Right lobe of liver (tissue), 6 donors: ENCODE measurements around the gene UGDH. TPM values are rescaled to one million over a fixed set of nuclear protein-coding genes. Genes with fewer than 3 reads are reported as not detected.

ENCODE experiments used
- ATAC-seq, 4 donors: fragments of 200-7000 bp; cut with Tn5 transposase; one replicate each; pipeline ENCODE4 v1.9.1; 2020; ENCODE audit warnings: mild to moderate bottlenecking in 4 of 4, moderate library complexity in 4 of 4
- DNase-seq, 3 donors: peaks; one replicate each; pipeline ENCODE4 v3.0.0-alpha.2; 2020
- H3K27ac ChIP-seq, 3 donors: fragments of 200-600 bp; one replicate each; pipeline ENCODE4 v1.8.0; 2022
- H3K27me3 ChIP-seq, 2 donors: fragments of 200-600 bp; one replicate each; pipeline ENCODE4 v1.8.0; 2022
- H3K36me3 ChIP-seq, 4 donors: fragments of 200-600 bp; sonication (generic) in 1 of 4; one replicate each; pipeline versions ENCODE4 v1.5.1 to v1.8.0; 2017 to 2022; ENCODE audit warnings: control low read depth in 1 of 4
- H3K4me1 ChIP-seq, 4 donors: fragments of 200-600 bp; sonication (generic) in 1 of 4; one replicate each; pipeline versions ENCODE4 v1.5.1 to v1.8.0; 2017 to 2022; ENCODE audit warnings: control low read depth in 1 of 4
- H3K4me3 ChIP-seq, 3 donors: fragments of 200-600 bp; one replicate each; pipeline ENCODE4 v1.8.0; 2022
- H3K9me3 ChIP-seq, 4 donors: fragments of 200-600 bp; sonication (generic) in 1 of 4; one replicate each; pipeline versions ENCODE4 v1.5.1 to v1.8.0; 2017 to 2022; ENCODE audit warnings: control low read depth in 1 of 4
- POLR2A ChIP-seq: fragments of 450-650 bp; IDR thresholded peaks from one replicate; pipeline ENCODE4 v1.6.1; 2017; ENCODE audit warnings: antibody characterized with exemption, mild to moderate bottlenecking
- WGBS: methylation state at CpG from one replicate; pipeline ENCODE4 v1.1.6; 2018; ENCODE audit warnings: low coverage, low lambda C conversion rate; ENCODE audit not compliant: insufficient coverage; ENCODE audit errors: missing lambda C conversion rate; 5-methylcytosine and 5-hydroxymethylcytosine counted together
- intact Hi-C, 2 donors: fragments of 100-400 bp; cut with DNase I; formaldehyde crosslinking; loops; one replicate each; pipeline versions ENCODE4 v1.11.2 to v1.14.1; 2022
- total RNA-seq, 6 experiments: library from RNA; depleted of rRNA in 2 of 6; stranded (reverse); fragments of >200 nt in 2 of 6; fragmentation: NEBNext Ultra II Directional in 3 of 6; extraction: Animal tissue kit (Norgen Biotek cat#: 25700) in 3 of 6; gene quantifications; one replicate each; pipeline versions ENCODE4 v1.1.0 to v1.2.4, GENCODE V29; 2016 to 2023
- TF ChIP-seq, protein P1 (sequence below), 4 donors: fragments of 200-600 bp in 3 of 4; fragments of 450-650 bp in 1 of 4; IDR thresholded peaks; one replicate each; pipeline versions ENCODE4 v1.5.1 to v1.8.0; 2016 to 2022; ENCODE audit warnings: antibody characterized with exemption in 4 of 4, mild to moderate bottlenecking in 2 of 4
- donor health status: DM: no; HTN: yes; CAD: no.
- donor health status: DM: no; HTN: no; CAD: no.
- donor health status: DM: no; HTN: no; CAD: no.
- donor health status: DM: no; HTN: yes; CAD: no.
- donor health status: DM: no; HTN: yes; CAD: no.

UGDH gene
- total RNA-seq, 6 experiments from 2014 or later = 134 to 647 (median 244) TPM

DNA sequence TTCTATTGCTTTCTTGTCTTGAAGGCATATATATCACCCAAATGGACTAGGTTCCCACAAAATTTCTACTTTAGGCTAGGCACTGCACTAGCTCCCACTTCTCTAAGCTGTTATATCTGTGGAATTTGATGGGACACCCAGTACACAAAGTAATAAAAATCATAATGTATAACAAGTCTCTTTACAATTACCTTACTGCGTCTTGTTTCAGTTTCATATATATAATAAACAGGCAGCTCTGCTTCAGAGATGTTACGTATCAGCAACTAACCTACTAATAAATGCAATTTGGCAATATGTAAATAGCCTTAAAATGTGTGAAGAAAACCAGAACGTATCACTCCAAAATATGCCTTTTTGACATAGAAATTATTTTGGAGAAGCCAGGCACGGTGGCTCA is 42.0 kb upstream of the UGDH start:
- peak overlapping the region in 2 of 3 donors; percentile 30 to 44 for H3K27ac ChIP-seq
- no peak for TF ChIP-seq POLR2A
- TF ChIP-seq, protein P1, sequence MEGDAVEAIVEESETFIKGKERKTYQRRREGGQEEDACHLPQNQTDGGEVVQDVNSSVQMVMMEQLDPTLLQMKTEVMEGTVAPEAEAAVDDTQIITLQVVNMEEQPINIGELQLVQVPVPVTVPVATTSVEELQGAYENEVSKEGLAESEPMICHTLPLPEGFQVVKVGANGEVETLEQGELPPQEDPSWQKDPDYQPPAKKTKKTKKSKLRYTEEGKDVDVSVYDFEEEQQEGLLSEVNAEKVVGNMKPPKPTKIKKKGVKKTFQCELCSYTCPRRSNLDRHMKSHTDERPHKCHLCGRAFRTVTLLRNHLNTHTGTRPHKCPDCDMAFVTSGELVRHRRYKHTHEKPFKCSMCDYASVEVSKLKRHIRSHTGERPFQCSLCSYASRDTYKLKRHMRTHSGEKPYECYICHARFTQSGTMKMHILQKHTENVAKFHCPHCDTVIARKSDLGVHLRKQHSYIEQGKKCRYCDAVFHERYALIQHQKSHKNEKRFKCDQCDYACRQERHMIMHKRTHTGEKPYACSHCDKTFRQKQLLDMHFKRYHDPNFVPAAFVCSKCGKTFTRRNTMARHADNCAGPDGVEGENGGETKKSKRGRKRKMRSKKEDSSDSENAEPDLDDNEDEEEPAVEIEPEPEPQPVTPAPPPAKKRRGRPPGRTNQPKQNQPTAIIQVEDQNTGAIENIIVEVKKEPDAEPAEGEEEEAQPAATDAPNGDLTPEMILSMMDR (IDR thresholded peaks at IDR 0.05) = no peak

DNA sequence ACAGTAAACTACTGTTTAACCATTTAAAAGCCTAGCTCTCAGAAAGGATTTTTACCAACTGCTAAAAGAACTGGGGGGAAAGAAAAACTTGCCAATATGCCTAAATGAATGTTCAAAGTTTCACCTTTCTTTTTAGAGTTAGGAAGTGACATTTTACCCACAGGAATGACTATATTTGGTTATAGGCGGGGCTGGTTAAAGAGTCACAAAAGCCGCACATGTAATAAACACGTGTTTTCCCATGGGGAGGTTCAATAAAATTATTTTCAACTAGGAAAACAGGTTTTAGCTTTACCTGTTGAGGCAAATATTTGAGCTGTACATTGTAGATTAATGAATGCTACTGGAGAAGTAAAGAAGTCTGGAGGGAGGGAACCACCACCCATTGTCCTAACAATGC is 41.6 kb upstream of the UGDH start:
- H3K4me3 ChIP-seq = no peak overlapping the region
- 40% methylated on average over 3 of the region's 3 CpGs for WGBS
- H3K27me3 ChIP-seq = no peaks in the 10 kb centered on the region
- intact Hi-C loops = no loop called here
- peaks cover 0 to 40% (median 3%) of the 10 kb centered on the region in 4 donors for H3K4me1 ChIP-seq
- no peak for TF ChIP-seq POLR2A
- TF ChIP-seq, protein P1 (IDR thresholded peaks at IDR 0.05) = no peak
- DNase-seq (no peak), ATAC-seq (peak; percentile 27 to 38 (median 32))
- H3K36me3 ChIP-seq = peaks cover 0 to 52% (median 0%) of the 10 kb centered on the region in 4 donors
- H3K9me3 ChIP-seq = no peaks in the 10 kb centered on the region
- peak overlapping the region in 2 of 3 donors; percentile 30 to 44 for H3K27ac ChIP-seq

More for the DNA sequence above, 42.0 kb upstream of the UGDH start:
- Histone ChIP-seq H3K4me3 (no peak overlapping the region), H3K9me3 (no peaks in the 10 kb centered on the region), H3K36me3 (peaks cover 0 to 52% (median 0%) of the 10 kb centered on the region in 4 donors), H3K27me3 (no peaks in the 10 kb centered on the region), H3K4me1 (peaks cover 0 to 40% (median 3%) of the 10 kb centered on the region in 4 donors)
- no peak for ATAC-seq
- WGBS = 84% methylated on average over 4 of the region's 4 CpGs
- no peak for DNase-seq
- intact Hi-C loops = no loop called here

DNA sequence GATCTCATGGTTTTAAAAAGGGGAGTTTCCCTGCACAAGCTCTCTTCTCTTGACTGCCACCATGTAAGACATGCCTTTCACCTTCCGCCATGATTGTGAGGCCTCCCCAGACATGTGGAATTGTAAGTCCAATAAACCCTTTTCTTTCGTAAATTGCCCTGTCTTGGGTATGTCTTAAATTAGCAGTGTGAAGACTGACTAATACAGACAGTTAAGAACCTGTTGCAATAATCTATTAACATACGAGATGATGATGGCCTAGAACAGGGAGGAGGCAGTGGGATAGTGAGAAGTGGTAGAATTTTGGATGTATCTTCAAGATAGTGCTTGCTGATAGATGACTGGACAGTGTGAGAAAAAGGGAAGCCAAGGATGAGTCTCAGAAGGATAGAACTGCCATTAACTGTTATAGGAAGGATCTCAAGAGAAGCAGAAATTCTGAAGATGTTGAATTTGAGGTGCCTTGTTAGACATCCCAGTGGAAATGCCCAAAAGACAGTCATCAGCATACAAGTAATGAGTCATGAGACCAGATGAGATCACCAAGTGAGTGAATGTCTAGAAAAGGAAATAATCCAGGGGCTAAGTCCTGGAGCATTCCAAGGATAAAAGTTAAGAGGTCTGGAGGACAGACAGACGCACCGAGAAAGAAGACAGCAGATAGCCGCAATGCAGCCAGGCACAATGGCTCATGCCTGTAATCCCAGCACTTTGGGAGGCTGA is 38.8 kb upstream of the UGDH start:
- Histone ChIP-seq H3K9me3 (no peaks in the 10 kb centered on the region), H3K27ac (no peak overlapping the region), H3K27me3 (no peaks in the 10 kb centered on the region), H3K4me1 (peaks cover 0 to 22% (median 3%) of the 10 kb centered on the region in 4 donors), H3K4me3 (no peak overlapping the region), H3K36me3 (peaks cover 0 to 56% (median 0%) of the 10 kb centered on the region in 4 donors)
- ATAC-seq (peak in 1 of 4 donors; percentile 31), DNase-seq (no peak)
- TF ChIP-seq, protein P1 (IDR thresholded peaks at IDR 0.05) = no peak
- TF ChIP-seq POLR2A = no peak
- 95% methylated on average over 6 of the region's 6 CpGs for WGBS
- intact Hi-C loops = no loop called here

DNA sequence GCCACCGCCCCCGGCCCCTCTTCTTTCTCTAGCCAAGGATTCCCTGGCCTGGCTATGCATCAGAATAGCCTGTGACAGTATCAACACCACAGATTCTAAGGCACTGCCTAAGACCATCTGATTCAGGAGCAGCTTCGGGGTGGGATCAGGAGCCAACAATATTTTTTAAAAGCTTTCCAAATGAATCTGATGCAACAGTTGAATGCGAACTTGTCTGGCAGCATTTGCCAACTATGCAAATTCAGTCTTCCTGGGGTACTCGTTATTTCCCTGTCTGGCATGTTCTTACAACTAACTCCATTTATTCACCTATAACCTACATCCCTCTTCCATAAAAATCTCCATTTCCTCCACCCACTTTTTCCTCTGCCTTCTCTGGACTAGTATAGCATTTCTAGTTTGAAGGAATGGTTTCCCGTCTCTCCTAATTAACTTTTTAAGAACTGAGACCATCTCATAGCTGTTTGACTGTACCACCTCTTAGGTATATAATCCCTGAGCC is 36.2 kb upstream of the UGDH start:
- no peak for TF ChIP-seq POLR2A
- TF ChIP-seq, protein P1 (IDR thresholded peaks at IDR 0.05) = no peak
- ATAC-seq (no peak), DNase-seq (no peak)
- Histone ChIP-seq H3K27me3 (no peaks in the 10 kb centered on the region), H3K9me3 (no peaks in the 10 kb centered on the region), H3K4me1 (peaks cover 0 to 24% (median 6%) of the 10 kb centered on the region in 4 donors), H3K36me3 (peaks cover 0 to 49% (median 0%) of the 10 kb centered on the region in 4 donors), H3K27ac (no peak overlapping the region), H3K4me3 (no peak overlapping the region)
- intact Hi-C loops = no loop called here
- WGBS = 86% methylated on average over 6 of the region's 6 CpGs
